Karpas-422 (cell line): ENCODE results near the gene CACNG6. TPM values are rescaled to one million over a fixed set of nuclear protein-coding genes. Genes with fewer than 3 reads are reported as not detected.

Experiments used
- DNase-seq: peaks from one replicate; pipeline ENCODE4 v3.0.0-alpha.2; 2015
- H2AFZ ChIP-seq: fragments of 200-600 bp; sonication (generic); 2 replicates; pipeline ENCODE4 v1.6.1; 2014; ENCODE audit warnings: antibody characterized with exemption, low read length, mixed read lengths
- H3K27ac ChIP-seq: fragments of 200-600 bp; sonication (generic); 2 replicates; pipeline ENCODE4 v1.5.1; 2014; ENCODE audit warnings: mild to moderate bottlenecking, low read length, moderate library complexity
- H3K27me3 ChIP-seq: fragments of 200-600 bp; sonication (generic); 2 replicates; pipeline ENCODE4 v1.6.1; 2014; ENCODE audit warnings: low read length, mixed read lengths
- H3K36me3 ChIP-seq: fragments of 200-600 bp; sonication (generic); 2 replicates; pipeline ENCODE4 v1.6.1; 2014; ENCODE audit warnings: low read length, mixed read lengths; ENCODE audit not compliant: insufficient read depth
- H3K4me1 ChIP-seq: fragments of 200-600 bp; sonication (generic); 2 replicates; pipeline ENCODE4 v1.6.1; 2014; ENCODE audit warnings: mild to moderate bottlenecking, low read length, mixed read lengths
- H3K4me2 ChIP-seq: fragments of 200-600 bp; sonication (generic); 2 replicates; pipeline ENCODE4 v1.6.1; 2014; ENCODE audit warnings: low read length, low read depth, mild to moderate bottlenecking; ENCODE audit not compliant: poor library complexity, severe bottlenecking
- H3K4me3 ChIP-seq: fragments of 200-600 bp; sonication (generic); 2 replicates; pipeline ENCODE4 v1.5.1; 2014; ENCODE audit warnings: mild to moderate bottlenecking, antibody characterized with exemption, low read length, mixed read lengths
- H3K79me2 ChIP-seq: fragments of 200-600 bp; sonication (generic); 2 replicates; pipeline ENCODE4 v1.6.1; 2014; ENCODE audit warnings: mild to moderate bottlenecking, low read length, mixed read lengths
- H3K9ac ChIP-seq: fragments of 200-600 bp; sonication (generic); 2 replicates; pipeline ENCODE4 v1.6.0; 2014; ENCODE audit warnings: low read length
- H3K9me2 ChIP-seq: fragments of 200-600 bp; sonication (generic), shearing (Covaris generic); replicated peaks from 2 replicates; pipeline ENCODE4 v1.6.0; 2014; ENCODE audit warnings: mild to moderate bottlenecking, low read length, moderate library complexity; ENCODE audit not compliant: insufficient read depth
- H3K9me3 ChIP-seq: fragments of 300-700, 200-600 bp; sonication (generic); 2 replicates; pipeline ENCODE4 v1.6.1; 2014; ENCODE audit warnings: low read length, mixed read lengths
- H4K20me1 ChIP-seq: fragments of 200-600 bp; sonication (generic); 2 replicates; pipeline ENCODE4 v1.6.1; 2014; ENCODE audit warnings: mild to moderate bottlenecking, antibody characterized with exemption, low read length, low read depth; ENCODE audit not compliant: insufficient read depth
- total RNA-seq: library from RNA; depleted of rRNA; stranded (reverse); fragments of >200 nt; shearing (Covaris generic); gene quantifications from 2 replicates; pipeline ENCODE4 v1.2.3, GENCODE V29; 2014; ENCODE audit warnings: low replicate concordance

Gene CACNG6
- total RNA-seq, 1 experiment from 2014 or later: not detected

DNA sequence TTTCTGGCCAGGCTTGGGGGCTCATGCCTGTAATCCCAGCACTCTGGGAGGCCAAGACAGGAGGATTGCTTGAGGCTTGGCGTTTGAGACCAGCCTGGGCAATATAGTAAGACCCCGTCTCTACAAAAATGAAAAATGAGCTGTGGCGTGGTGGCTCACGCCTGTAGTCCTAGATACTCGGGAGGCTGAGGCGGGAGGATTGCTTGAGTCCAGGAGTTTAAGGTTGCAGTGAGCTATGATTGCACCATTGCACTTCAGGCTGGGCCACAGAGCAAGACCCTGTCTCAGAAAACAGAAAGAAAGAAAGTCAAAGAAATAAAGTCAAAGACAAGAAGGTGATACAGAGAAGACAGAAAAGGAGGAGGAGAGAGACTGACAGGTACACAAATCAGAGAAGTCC lies 2.5 kb upstream of the CACNG6 start:
- no peaks in the 10 kb centered on the region for H3K27me3 ChIP-seq
- no peaks in the 10 kb centered on the region for H3K4me1 ChIP-seq
- H3K27ac ChIP-seq: no peak overlapping the region
- H3K79me2 ChIP-seq: no peaks in the 10 kb centered on the region
- no peaks in the 10 kb centered on the region for H3K9me2 ChIP-seq
- H3K36me3 ChIP-seq: no peaks in the 10 kb centered on the region
- no peaks in the 10 kb centered on the region for H4K20me1 ChIP-seq
- H3K9ac ChIP-seq: no peak overlapping the region
- no peak overlapping the region for H3K4me3 ChIP-seq
- H2AFZ ChIP-seq: no peak overlapping the region
- DNase-seq: no peak
- no peaks in the 10 kb centered on the region for H3K9me3 ChIP-seq
- H3K4me2 ChIP-seq: no peak overlapping the region

DNA sequence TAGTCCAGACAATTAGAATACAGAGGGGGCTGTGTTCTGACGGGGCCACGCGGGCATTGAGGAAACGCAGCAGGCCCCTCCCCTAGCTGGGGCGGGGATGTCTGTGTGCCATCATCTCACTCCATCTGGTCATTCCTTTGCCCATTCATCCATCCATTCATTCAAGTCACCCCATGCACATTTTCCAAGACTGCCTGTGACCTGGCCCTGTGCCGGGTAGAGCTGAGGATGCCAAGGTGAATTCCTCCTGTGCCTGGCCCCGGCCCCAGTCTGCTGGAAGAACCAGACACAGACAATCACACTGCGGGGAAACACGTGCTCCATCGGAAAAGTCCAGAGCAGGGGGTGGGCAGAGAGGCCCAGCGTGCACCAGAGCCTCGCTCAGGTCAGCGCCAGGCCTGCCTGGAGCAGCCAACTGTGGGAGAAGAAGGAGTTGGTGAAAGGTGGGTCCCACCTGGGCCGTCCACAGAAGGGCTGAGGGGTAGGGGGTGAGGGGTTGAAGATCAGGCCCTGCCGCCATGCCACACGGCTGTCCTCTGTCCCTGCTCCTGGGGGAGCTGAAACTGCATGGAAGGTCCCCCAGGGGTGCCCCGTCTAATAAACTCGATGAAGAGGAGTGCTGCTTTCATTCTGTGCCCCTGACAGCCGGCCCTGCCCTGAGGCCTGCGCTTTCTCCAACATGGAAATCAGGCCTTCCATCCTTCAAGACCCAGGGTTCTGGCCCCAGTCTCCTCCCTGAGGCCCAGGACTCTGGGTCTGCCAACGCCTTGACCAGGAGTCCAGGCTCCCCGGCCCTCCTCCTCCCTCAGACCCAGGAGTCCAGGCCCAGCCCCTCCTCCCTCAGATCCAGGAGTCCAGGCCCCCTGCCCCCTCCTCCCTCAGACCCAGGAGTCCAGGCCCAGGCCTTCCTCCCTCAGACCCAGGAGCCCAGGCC lies 1.6 kb upstream of the CACNG6 start:
- Histone ChIP-seq H3K4me1 (no peaks in the 10 kb centered on the region), H4K20me1 (no peaks in the 10 kb centered on the region), H3K79me2 (no peaks in the 10 kb centered on the region), H3K9ac (no peak overlapping the region), H3K9me3 (no peaks in the 10 kb centered on the region), H3K4me2 (no peak overlapping the region), H3K27me3 (no peaks in the 10 kb centered on the region), H3K4me3 (no peak overlapping the region), H2AFZ (no peak overlapping the region), H3K36me3 (no peaks in the 10 kb centered on the region), H3K9me2 (no peaks in the 10 kb centered on the region), H3K27ac (no peak overlapping the region)
- no peak for DNase-seq

DNA sequence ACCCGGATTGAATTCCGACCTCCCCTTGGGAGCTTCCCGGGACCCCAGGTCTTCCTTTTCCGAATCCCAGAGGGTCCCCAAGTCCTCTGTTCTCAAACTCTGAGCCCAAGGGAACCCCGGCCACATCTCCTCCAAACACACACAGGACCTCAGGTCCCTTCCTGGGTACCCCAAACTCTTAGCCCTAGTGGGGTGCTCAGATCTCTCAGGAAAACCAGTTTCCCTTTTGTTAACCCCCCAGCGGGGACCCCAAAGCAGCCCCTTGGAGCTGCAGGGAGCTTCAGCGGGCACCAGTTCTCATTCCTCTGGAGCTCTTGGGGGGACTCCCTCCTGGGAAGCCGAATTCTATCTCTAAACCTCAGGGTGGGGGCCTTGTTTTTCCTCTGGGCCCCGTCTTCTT lies 774 bp downstream of the CACNG6 start:
- Histone ChIP-seq H4K20me1 (no peaks in the 10 kb centered on the region), H3K79me2 (no peaks in the 10 kb centered on the region), H3K9me3 (no peaks in the 10 kb centered on the region), H3K9ac (no peak overlapping the region), H3K4me1 (no peaks in the 10 kb centered on the region), H3K9me2 (no peaks in the 10 kb centered on the region), H3K36me3 (no peaks in the 10 kb centered on the region), H3K27ac (no peak overlapping the region), H2AFZ (no peak overlapping the region), H3K4me3 (no peak overlapping the region), H3K4me2 (no peak overlapping the region), H3K27me3 (no peaks in the 10 kb centered on the region)
- DNase-seq: no peak

DNA sequence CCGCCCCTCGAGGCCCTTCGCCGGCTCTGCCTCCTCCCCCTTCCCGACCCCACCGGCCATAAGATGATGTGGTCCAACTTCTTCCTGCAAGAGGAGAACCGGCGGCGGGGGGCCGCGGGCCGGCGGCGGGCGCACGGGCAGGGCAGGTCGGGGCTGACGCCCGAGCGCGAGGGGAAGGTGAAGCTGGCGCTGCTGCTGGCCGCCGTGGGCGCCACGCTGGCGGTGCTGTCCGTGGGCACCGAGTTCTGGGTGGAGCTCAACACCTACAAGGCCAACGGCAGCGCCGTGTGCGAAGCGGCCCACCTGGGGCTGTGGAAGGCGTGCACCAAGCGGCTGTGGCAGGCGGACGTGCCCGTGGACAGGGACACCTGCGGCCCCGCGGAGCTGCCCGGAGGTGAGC lies 1.4 kb downstream of the CACNG6 start:
- H3K27me3 ChIP-seq: no peaks in the 10 kb centered on the region
- H3K36me3 ChIP-seq: no peaks in the 10 kb centered on the region
- no peaks in the 10 kb centered on the region for H3K9me2 ChIP-seq
- no peak overlapping the region for H3K27ac ChIP-seq
- no peak for DNase-seq
- H3K9ac ChIP-seq: no peak overlapping the region
- H3K4me2 ChIP-seq: no peak overlapping the region
- H3K4me3 ChIP-seq: no peak overlapping the region
- H3K9me3 ChIP-seq: no peaks in the 10 kb centered on the region
- H4K20me1 ChIP-seq: no peaks in the 10 kb centered on the region
- no peaks in the 10 kb centered on the region for H3K4me1 ChIP-seq
- no peaks in the 10 kb centered on the region for H3K79me2 ChIP-seq
- H2AFZ ChIP-seq: no peak overlapping the region

DNA sequence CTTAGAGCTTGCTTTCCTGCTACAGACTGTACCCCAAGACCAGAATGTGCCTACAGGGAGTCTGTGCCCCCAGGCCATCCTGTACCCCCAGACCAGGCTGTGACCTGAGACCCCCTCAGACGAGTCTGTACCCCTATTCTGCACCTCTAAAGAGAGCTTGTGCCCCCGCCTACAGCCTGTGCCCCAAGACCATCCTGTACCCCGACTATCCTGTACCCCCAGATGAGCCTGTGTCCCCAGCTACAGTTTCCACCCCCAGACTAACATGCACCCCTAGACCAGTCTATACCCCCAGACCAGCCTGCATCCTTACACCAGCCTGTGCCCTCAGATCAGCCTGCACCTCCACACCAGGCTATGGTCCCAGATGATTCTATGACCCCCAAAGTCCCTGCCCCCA lies 2.0 kb downstream of the CACNG6 start:
- H3K9me3 ChIP-seq: no peaks in the 10 kb centered on the region
- no peaks in the 10 kb centered on the region for H3K36me3 ChIP-seq
- H4K20me1 ChIP-seq: no peaks in the 10 kb centered on the region
- H3K4me2 ChIP-seq: no peak overlapping the region
- H3K27ac ChIP-seq: no peak overlapping the region
- H3K79me2 ChIP-seq: no peaks in the 10 kb centered on the region
- DNase-seq: no peak
- no peak overlapping the region for H3K4me3 ChIP-seq
- no peak overlapping the region for H3K9ac ChIP-seq
- no peak overlapping the region for H2AFZ ChIP-seq
- H3K27me3 ChIP-seq: no peaks in the 10 kb centered on the region
- H3K9me2 ChIP-seq: no peaks in the 10 kb centered on the region
- no peaks in the 10 kb centered on the region for H3K4me1 ChIP-seq

DNA sequence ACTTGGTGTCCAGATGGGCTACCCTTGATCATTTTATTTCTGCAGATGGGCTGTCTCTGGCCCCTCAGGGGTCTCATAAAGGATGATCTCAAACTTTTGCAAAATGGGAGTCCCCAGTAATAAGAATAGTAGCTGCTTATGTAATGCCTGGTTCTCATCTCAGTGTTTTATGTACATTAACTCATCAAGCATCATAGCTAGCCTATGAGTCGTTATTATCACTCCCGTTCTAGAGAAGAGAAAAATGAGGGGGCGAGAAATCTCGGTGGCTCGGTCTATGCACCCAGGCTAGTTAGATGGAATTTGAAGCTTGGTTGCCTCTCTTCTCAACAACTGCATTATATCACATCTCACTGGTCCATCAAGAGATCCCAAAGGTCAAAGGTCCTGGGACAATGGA lies 3.4 kb downstream of the CACNG6 start:
- Histone ChIP-seq H3K9ac (no peak overlapping the region), H4K20me1 (no peaks in the 10 kb centered on the region), H3K9me3 (no peaks in the 10 kb centered on the region), H3K79me2 (no peaks in the 10 kb centered on the region), H3K4me1 (no peaks in the 10 kb centered on the region), H3K4me2 (no peak overlapping the region), H3K4me3 (no peak overlapping the region), H3K27ac (no peak overlapping the region), H3K27me3 (no peaks in the 10 kb centered on the region), H2AFZ (no peak overlapping the region), H3K9me2 (no peaks in the 10 kb centered on the region), H3K36me3 (no peaks in the 10 kb centered on the region)
- no peak for DNase-seq

DNA sequence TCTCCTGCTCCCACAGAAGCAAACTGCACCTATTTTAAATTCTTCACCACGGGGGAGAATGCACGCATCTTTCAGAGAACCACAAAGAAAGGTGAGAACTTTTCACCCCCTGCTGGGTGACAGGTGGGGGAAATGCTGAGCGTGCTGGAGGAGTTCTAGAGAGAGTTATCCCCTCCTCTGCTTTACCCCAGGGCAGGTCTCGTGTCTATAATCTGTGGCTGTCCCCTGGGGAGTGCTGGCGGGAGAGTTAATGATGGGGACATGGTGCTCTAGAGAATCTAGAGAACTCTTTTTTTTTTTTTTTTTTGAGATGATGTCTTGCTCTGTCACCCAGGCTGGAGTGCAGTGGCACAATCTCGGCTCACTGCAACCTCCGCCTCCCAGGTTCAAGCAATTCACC lies 6.8 kb downstream of the CACNG6 start:
- H3K79me2 ChIP-seq: no peaks in the 10 kb centered on the region
- no peaks in the 10 kb centered on the region for H4K20me1 ChIP-seq
- H3K27ac ChIP-seq: no peak overlapping the region
- no peak overlapping the region for H3K9ac ChIP-seq
- no peak for DNase-seq
- H3K9me3 ChIP-seq: no peaks in the 10 kb centered on the region
- H3K4me2 ChIP-seq: no peak overlapping the region
- no peaks in the 10 kb centered on the region for H3K4me1 ChIP-seq
- H3K4me3 ChIP-seq: no peak overlapping the region
- H2AFZ ChIP-seq: no peak overlapping the region
- H3K36me3 ChIP-seq: no peaks in the 10 kb centered on the region
- no peaks in the 10 kb centered on the region for H3K27me3 ChIP-seq
- H3K9me2 ChIP-seq: no peaks in the 10 kb centered on the region

DNA sequence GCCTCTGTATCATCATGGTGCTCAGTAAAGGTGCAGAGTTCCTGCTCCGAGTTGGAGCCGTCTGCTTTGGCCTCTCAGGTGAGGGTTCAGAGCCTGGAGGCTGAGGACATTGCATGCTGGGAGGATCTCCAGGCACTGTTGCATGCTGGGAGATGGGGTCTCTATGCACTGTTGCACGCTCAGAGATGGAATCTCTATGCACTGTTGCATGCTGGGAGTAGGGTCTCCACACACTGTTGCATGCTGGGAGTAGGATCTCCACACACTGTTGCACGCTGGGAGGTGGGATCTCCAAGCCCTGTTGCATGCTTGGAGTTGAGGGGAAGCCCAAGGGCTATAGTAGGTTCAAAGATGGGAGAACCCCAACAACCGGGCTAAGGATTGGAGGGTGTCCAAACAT lies 8.3 kb downstream of the CACNG6 start:
- Histone ChIP-seq H3K4me1 (no peaks in the 10 kb centered on the region), H3K27me3 (no peaks in the 10 kb centered on the region), H4K20me1 (no peaks in the 10 kb centered on the region), H2AFZ (no peak overlapping the region), H3K27ac (no peak overlapping the region), H3K4me2 (no peak overlapping the region), H3K4me3 (no peak overlapping the region), H3K9me3 (no peaks in the 10 kb centered on the region), H3K79me2 (no peaks in the 10 kb centered on the region), H3K9ac (no peak overlapping the region), H3K9me2 (no peaks in the 10 kb centered on the region), H3K36me3 (no peaks in the 10 kb centered on the region)
- no peak for DNase-seq
